DOHH2 (cell line): ENCODE results near the gene WNT10A.

Source experiments
- H3F3A ChIP-seq: fragments of 200-600 bp; sonication (generic), shearing (Covaris generic); 2 replicates; pipeline ENCODE4 v1.6.0; 2016; ENCODE audit warnings: antibody characterized with exemption, mild to moderate bottlenecking; ENCODE audit not compliant: control insufficient read depth, insufficient read depth
- H3K27ac ChIP-seq: fragments of 200-600 bp; sonication (generic); 2 replicates; pipeline ENCODE4 v1.5.1; 2014; ENCODE audit warnings: low read depth, mild to moderate bottlenecking, low read length, moderate library complexity
- H3K27me3 ChIP-seq: fragments of 200-600 bp; sonication (generic); 2 replicates; pipeline ENCODE4 v1.6.1; 2014; ENCODE audit warnings: mild to moderate bottlenecking, low read length, mixed read lengths; ENCODE audit not compliant: control insufficient read depth
- H3K36me3 ChIP-seq: fragments of 200-600 bp; sonication (generic); 2 replicates; pipeline ENCODE4 v1.6.1; 2014; ENCODE audit warnings: mild to moderate bottlenecking, low read length, moderate library complexity, mixed read lengths; ENCODE audit not compliant: control insufficient read depth
- H3K4me1 ChIP-seq: fragments of 200-600 bp; sonication (generic); 2 replicates; pipeline ENCODE4 v1.6.1; 2014; ENCODE audit warnings: mild to moderate bottlenecking, low read length, mixed read lengths; ENCODE audit not compliant: control insufficient read depth
- H3K4me2 ChIP-seq: fragments of 200-600 bp; sonication (generic); 2 replicates; pipeline ENCODE4 v1.6.0; 2014; ENCODE audit warnings: mild to moderate bottlenecking, low read length, moderate library complexity
- H3K4me3 ChIP-seq: fragments of 200-600 bp; sonication (generic); 2 replicates; pipeline ENCODE4 v1.5.1; 2014; ENCODE audit warnings: mild to moderate bottlenecking, low read length, mixed read lengths
- H3K79me2 ChIP-seq: fragments of 200-600 bp; sonication (generic); 2 replicates; pipeline ENCODE4 v1.6.1; 2014; ENCODE audit warnings: mild to moderate bottlenecking, low read length, mixed read lengths; ENCODE audit not compliant: control insufficient read depth
- H3K9me2 ChIP-seq: fragments of 200-600 bp; sonication (generic); replicated peaks from 2 replicates; pipeline ENCODE4 v1.6.1; 2014; ENCODE audit warnings: mild to moderate bottlenecking, low read length, mixed read lengths; ENCODE audit not compliant: control insufficient read depth
- H3K9me3 ChIP-seq: fragments of 200-600 bp; sonication (generic); 2 replicates; pipeline ENCODE4 v1.6.1; 2014; ENCODE audit warnings: antibody characterized with exemption, low read length, mixed read lengths; ENCODE audit not compliant: control insufficient read depth, insufficient read depth
- H4K20me1 ChIP-seq: fragments of 200-600 bp; sonication (generic); 2 replicates; pipeline ENCODE4 v1.6.0; 2014; ENCODE audit warnings: low read depth, mild to moderate bottlenecking, antibody characterized with exemption, low read length, moderate library complexity; ENCODE audit not compliant: control insufficient read depth, insufficient read depth
- CTCF ChIP-seq: fragments of 200-600 bp; sonication (generic); IDR thresholded peaks from one replicate; pipeline ENCODE4 v1.5.1; 2014; ENCODE audit warnings: antibody characterized with exemption, mild to moderate bottlenecking, low read depth, low read length; ENCODE audit not compliant: poor library complexity, severe bottlenecking
- EZH2phosphoT487 ChIP-seq: fragments of 200-600 bp; sonication (generic); IDR thresholded peaks from 2 replicates; pipeline ENCODE4 v1.6.1; 2017; ENCODE audit warnings: borderline replicate concordance, mild to moderate bottlenecking, antibody characterized with exemption, low read length, moderate library complexity, mixed read lengths

Gene WNT10A

GRCh38 chr2:218908721-218909619 is 28.3 kb downstream of the WNT10A start:
- H3F3A ChIP-seq, result no peaks in the 10 kb centered on the region
- H4K20me1 ChIP-seq, result no peaks in the 10 kb centered on the region
- peak overlapping the region; percentile 92 for H3K4me3 ChIP-seq
- no peak for TF ChIP-seq CTCF
- TF ChIP-seq EZH2phosphoT487, result no peak
- H3K27ac ChIP-seq, result peak overlapping the region; percentile 71
- H3K36me3 ChIP-seq, result no peaks in the 10 kb centered on the region
- peak overlapping the region; percentile 94 for H3K4me2 ChIP-seq
- peaks cover 37% of the 10 kb centered on the region for H3K4me1 ChIP-seq
- H3K9me2 ChIP-seq, result no peaks in the 10 kb centered on the region
- H3K27me3 ChIP-seq, result peaks cover 6% of the 10 kb centered on the region
- no peaks in the 10 kb centered on the region for H3K9me3 ChIP-seq
- peaks cover 11% of the 10 kb centered on the region for H3K79me2 ChIP-seq

- Histone ChIP-seq H3K9me2 (no peaks in the 10 kb centered on the region), H3K36me3 (no peaks in the 10 kb centered on the region), H3K4me2 (peak overlapping the region; percentile 94), H3K9me3 (no peaks in the 10 kb centered on the region), H3K79me2 (peaks cover 11% of the 10 kb centered on the region), H3K4me1 (peaks cover 26% of the 10 kb centered on the region), H3F3A (no peaks in the 10 kb centered on the region), H3K27me3 (no peaks in the 10 kb centered on the region), H4K20me1 (no peaks in the 10 kb centered on the region), H3K27ac (no peak overlapping the region), H3K4me3 (peak overlapping the region; percentile 22; the same call in 1 of the 2 replicates)
- no peak for TF ChIP-seq CTCF
- TF ChIP-seq EZH2phosphoT487, result no peak
Observed at GRCh38 chr2:218910741-218911140, 30.1 kb downstream of the WNT10A start.

- Histone ChIP-seq H4K20me1 (no peaks in the 10 kb centered on the region), H3K4me2 (no peak overlapping the region), H3K79me2 (no peaks in the 10 kb centered on the region), H3K4me1 (peaks cover 19% of the 10 kb centered on the region), H3F3A (no peaks in the 10 kb centered on the region), H3K27me3 (no peaks in the 10 kb centered on the region), H3K36me3 (no peaks in the 10 kb centered on the region), H3K27ac (no peak overlapping the region), H3K9me2 (no peaks in the 10 kb centered on the region), H3K4me3 (no peak overlapping the region), H3K9me3 (peaks cover 17% of the 10 kb centered on the region)
- TF ChIP-seq EZH2phosphoT487, result no peak
- no peak for TF ChIP-seq CTCF
Observed at GRCh38 chr2:218920504-218920903, 39.9 kb downstream of the WNT10A start.
